Measurements from ENCODE around the gene YBX3. TPM values are rescaled to one million over a fixed set of nuclear protein-coding genes. Genes with fewer than 3 reads are reported as not detected.

Gene YBX3
- total RNA-seq, 4 donors from 2014 or later, result 406 to 604 (median 588) TPM

DNA sequence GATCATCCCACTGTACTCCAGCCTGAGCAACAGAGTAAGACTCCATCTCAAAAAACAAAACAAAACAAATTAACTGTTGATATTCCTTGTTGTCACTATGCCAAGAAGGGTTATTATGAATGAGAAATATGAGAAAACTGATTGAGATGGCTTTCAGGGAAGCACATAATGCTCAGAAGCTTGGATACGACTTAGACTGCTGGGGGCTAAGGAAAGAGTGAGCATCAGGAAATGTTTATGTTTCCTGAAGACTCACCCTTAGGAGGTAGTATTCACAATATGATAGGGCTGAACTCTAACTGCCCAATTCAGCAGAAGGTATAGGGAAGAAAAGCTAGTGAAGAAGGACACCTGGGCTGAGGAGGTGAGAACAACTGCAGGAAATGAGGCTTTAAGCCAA is 55.5 kb downstream of the YBX3 start:
- no peaks in the 10 kb centered on the region for H3K36me3 ChIP-seq
- no peak for TF ChIP-seq EP300 (IDR thresholded peaks at IDR 0.05)
- H3K4me1 ChIP-seq, result no peaks in the 10 kb centered on the region
- H3K9me3 ChIP-seq, result no peaks in the 10 kb centered on the region
- H3K27me3 ChIP-seq, result peaks cover 0 to 6% (median 0%) of the 10 kb centered on the region in 4 donors
- WGBS, result 36% methylated on average over 1 of the region's 1 CpG
- no peak overlapping the region for H3K4me3 ChIP-seq
- intact Hi-C loops (cut with DNase I), result no loop called here
- H3K27ac ChIP-seq (replicated peaks in 1 of 4), result no peak overlapping the region
- no peak for DNase-seq (ENCODE audit: extremely low spot score)

DNA sequence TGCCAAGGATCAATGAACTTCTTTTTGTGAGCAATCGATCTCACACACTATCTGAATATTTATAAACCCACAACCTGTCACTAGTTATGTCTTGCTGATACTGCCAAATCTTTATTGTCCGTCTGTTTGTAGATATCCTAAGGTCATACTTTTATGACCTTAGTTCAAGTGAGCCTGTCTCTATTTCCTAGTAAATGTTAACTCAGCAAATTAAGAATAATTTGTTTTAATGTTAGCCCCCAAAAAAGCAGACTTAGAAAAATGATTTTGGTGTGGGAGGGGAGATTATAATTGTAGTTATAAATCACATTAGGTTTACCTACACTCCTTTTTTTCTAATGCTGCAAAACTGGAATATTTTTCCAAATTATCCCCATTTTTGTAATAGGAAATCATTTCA is 58.6 kb downstream of the YBX3 start:
- no peak for TF ChIP-seq EP300 (IDR thresholded peaks at IDR 0.05)
- no peak for TF ChIP-seq POLR2AphosphoS5 (IDR thresholded peaks at IDR 0.05)
- no peak for TF ChIP-seq POLR2A (IDR thresholded peaks at IDR 0.05; ENCODE audit: low read depth)
- TF ChIP-seq, protein P1, sequence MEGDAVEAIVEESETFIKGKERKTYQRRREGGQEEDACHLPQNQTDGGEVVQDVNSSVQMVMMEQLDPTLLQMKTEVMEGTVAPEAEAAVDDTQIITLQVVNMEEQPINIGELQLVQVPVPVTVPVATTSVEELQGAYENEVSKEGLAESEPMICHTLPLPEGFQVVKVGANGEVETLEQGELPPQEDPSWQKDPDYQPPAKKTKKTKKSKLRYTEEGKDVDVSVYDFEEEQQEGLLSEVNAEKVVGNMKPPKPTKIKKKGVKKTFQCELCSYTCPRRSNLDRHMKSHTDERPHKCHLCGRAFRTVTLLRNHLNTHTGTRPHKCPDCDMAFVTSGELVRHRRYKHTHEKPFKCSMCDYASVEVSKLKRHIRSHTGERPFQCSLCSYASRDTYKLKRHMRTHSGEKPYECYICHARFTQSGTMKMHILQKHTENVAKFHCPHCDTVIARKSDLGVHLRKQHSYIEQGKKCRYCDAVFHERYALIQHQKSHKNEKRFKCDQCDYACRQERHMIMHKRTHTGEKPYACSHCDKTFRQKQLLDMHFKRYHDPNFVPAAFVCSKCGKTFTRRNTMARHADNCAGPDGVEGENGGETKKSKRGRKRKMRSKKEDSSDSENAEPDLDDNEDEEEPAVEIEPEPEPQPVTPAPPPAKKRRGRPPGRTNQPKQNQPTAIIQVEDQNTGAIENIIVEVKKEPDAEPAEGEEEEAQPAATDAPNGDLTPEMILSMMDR (IDR thresholded peaks at IDR 0.05), result no peak
- Histone ChIP-seq H3K9me3 (no peaks in the 10 kb centered on the region), H3K4me1 (no peaks in the 10 kb centered on the region), H3K4me3 (no peak overlapping the region), H3K27me3 (no peaks in the 10 kb centered on the region), H3K36me3 (no peaks in the 10 kb centered on the region), H3K27ac (replicated peaks in 1 of 4) (no peak overlapping the region)
- DNase-seq (ENCODE audit: extremely low spot score), result no peak
- 68% methylated on average over 2 of the region's 2 CpGs for WGBS
- intact Hi-C loops (cut with DNase I), result no loop called here

DNA sequence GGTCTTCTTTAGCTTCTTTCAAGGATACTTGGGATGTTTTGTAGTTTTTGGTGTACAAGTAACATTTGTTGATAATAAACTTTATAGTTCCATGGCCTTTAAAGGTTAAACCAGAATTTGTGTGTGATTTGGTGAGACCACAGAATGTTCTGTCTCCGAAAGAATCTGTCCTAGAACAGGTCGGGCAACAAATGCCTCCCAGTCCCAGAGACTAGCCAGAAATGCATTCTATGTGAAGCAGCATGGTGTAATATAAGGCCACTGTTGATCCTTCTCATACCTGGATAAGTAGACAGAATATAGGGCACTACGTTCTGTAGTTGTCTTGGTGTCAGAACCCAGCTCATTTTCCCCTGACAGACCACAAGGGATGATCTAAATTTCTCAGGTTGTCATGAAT is 59.3 kb downstream of the YBX3 start:
- H3K27me3 ChIP-seq, result no peaks in the 10 kb centered on the region
- no peaks in the 10 kb centered on the region for H3K36me3 ChIP-seq
- no peaks in the 10 kb centered on the region for H3K9me3 ChIP-seq
- intact Hi-C loops (cut with DNase I), result no loop called here
- H3K4me1 ChIP-seq, result no peaks in the 10 kb centered on the region
- H3K4me3 ChIP-seq, result no peak overlapping the region
- no peak overlapping the region for H3K27ac ChIP-seq (replicated peaks in 1 of 4)
- no peak for DNase-seq (ENCODE audit: extremely low spot score)
- TF ChIP-seq POLR2A (IDR thresholded peaks at IDR 0.05; ENCODE audit: low read depth), result no peak
- WGBS, result 80% methylated on average over 3 of the region's 3 CpGs

DNA sequence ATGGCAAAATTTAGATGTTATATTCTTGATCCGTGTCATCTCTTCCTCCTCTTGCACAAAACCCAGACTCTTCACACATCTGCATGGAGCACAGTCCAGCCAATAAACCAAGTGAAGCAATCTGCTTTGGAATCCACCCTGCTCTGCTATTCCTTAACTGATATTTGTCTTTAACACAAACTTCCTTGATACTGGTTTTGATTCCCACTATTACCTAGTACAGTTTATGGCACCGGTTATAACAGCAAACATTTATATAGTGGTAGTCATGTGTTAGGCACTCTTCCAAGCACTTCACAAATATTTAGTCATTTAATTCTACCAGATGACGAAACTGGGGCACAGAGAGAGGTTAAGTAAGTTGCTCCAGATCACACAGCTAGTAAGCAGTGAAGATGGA is 61.8 kb downstream of the YBX3 start:
- H3K36me3 ChIP-seq, result no peaks in the 10 kb centered on the region
- H3K9me3 ChIP-seq, result no peaks in the 10 kb centered on the region
- no peak overlapping the region for H3K4me3 ChIP-seq
- intact Hi-C loops (cut with DNase I), result no loop called here
- H3K27ac ChIP-seq (replicated peaks in 1 of 4), result no peak overlapping the region
- DNase-seq (ENCODE audit: extremely low spot score), result no peak
- TF ChIP-seq EP300 (IDR thresholded peaks at IDR 0.05), result no peak
- TF ChIP-seq, protein P1 (IDR thresholded peaks at IDR 0.05), result no peak
- no peak for TF ChIP-seq POLR2AphosphoS5 (IDR thresholded peaks at IDR 0.05)
- no peak for TF ChIP-seq POLR2A (IDR thresholded peaks at IDR 0.05; ENCODE audit: low read depth)
- H3K27me3 ChIP-seq, result no peaks in the 10 kb centered on the region
- WGBS, result 76% methylated on average over 3 of the region's 3 CpGs
- H3K4me1 ChIP-seq, result no peaks in the 10 kb centered on the region

DNA sequence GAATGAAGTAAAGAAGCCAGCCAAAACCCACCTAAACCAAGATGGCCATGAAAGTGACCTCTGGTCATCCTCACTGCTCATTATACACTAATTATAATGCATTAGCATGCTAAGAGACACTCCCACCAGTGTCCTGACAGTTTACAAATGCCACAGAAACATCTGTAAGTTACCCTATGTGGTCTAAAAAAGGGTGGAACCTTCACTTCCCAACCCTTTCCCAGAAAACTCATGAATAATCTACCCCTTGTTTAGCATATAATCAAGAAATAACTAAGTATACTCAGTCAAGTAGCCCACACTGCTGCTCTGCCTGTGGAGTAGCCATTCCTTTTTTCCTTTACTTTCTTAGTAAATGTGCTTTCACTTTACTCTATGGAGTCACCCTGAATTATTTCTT is 69.1 kb downstream of the YBX3 start:
- intact Hi-C loops (cut with DNase I), result no loop called here
- Histone ChIP-seq H3K27ac (replicated peaks in 1 of 4) (no peak overlapping the region), H3K27me3 (no peaks in the 10 kb centered on the region), H3K4me1 (no peaks in the 10 kb centered on the region), H3K9me3 (no peaks in the 10 kb centered on the region), H3K36me3 (no peaks in the 10 kb centered on the region), H3K4me3 (no peak overlapping the region)
- TF ChIP-seq, protein P1 (IDR thresholded peaks at IDR 0.05), result no peak
- no peak for TF ChIP-seq EP300 (IDR thresholded peaks at IDR 0.05)
- TF ChIP-seq POLR2A (IDR thresholded peaks at IDR 0.05; ENCODE audit: low read depth), result no peak
- TF ChIP-seq POLR2AphosphoS5 (IDR thresholded peaks at IDR 0.05), result no peak
- no peak for DNase-seq (ENCODE audit: extremely low spot score)

DNA sequence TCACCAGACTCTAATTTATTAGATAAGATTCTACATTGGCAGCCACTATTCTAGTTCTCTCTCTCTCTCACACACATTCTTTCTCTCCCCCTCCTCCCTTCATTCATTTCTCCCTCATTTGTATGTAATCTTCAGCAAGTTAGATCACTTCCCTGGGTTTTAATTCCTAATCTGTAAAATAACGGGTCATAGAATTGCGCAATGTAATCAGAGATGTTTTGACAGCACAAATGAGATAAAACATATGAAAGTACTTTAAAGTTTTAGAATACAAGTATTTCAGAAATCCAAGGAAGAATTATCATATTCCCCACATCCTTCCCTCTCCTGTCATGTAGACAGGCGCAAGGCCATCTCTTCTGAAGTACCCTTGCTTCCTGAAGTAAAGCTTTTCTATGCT is 70.9 kb downstream of the YBX3 start:
- TF ChIP-seq POLR2A (IDR thresholded peaks at IDR 0.05; ENCODE audit: low read depth) (no peak), POLR2AphosphoS5 (IDR thresholded peaks at IDR 0.05) (no peak), EP300 (IDR thresholded peaks at IDR 0.05) (no peak)
- TF ChIP-seq, protein P1 (IDR thresholded peaks at IDR 0.05), result no peak
- 81% methylated on average over 3 of the region's 3 CpGs for WGBS
- DNase-seq (ENCODE audit: extremely low spot score), result no peak
- Histone ChIP-seq H3K27me3 (no peaks in the 10 kb centered on the region), H3K27ac (replicated peaks in 1 of 4) (no peak overlapping the region), H3K9me3 (no peaks in the 10 kb centered on the region), H3K4me3 (no peak overlapping the region), H3K4me1 (no peaks in the 10 kb centered on the region), H3K36me3 (no peaks in the 10 kb centered on the region)
- intact Hi-C loops (cut with DNase I), result no loop called here

Data from esophagus muscularis mucosa (tissue), 4 donors.